ENCODE measurements around the gene RNU6-8.

Gene RNU6-8

GRCh38 chr14:32202491-32202997, 525 bp downstream of the RNU6-8 start:
- FAIRE-seq = no peak

GRCh38 chr14:32201816-32202490, 1.1 kb downstream of the RNU6-8 start, which contains the start of gene RNU6-7:
Gene RNU6-7 (plus strand): TSS chr14:32202045.
- FAIRE-seq = no peak

GRCh38 chr14:32201193-32201815, 1.8 kb downstream of the RNU6-8 start:
- no peak for FAIRE-seq

GRCh38 chr14:32200368-32201192, 2.5 kb downstream of the RNU6-8 start:
- FAIRE-seq = no peak

DNA sequence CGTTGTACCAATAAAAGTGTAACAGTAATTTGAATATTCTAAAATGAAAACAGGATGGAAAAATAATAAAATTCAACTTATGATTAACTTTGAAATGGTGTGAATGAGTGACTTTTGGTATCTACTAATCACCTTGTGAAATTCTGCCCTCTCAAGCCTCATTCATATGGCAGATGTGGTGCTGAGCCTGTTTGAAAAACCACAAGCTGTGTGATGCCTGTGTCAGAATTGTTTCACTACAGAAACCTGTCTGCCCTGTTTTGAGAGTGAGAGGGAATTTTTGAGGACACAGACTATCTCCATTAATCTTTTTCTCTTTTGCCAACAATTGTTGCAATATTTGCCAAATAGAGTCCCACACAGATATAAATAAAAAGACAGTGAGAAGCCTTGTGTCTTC, 5.2 kb downstream of the RNU6-8 start:
- FAIRE-seq = no peak

DNA sequence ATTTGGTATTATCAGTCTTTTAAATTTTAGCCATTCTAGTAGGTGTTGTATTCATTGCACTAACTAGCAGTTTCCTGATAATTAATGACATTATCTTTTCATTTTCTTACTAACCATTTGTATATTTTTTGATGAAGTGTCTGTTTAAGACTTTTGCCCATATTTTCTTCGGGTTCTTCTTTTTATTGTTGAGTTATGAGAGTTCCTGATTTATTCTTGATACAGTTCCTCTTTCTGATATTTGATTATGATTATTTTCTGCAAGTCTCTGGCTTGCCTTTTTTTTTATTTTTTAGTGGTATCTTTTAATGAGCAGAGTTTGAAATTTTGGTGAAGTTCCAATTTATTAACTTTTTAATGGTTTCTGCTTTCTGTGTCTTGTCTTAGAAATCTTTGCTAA, 7.4 kb downstream of the RNU6-8 start:
- no peak for FAIRE-seq

- no peak for FAIRE-seq
These were observed 9.5 kb downstream of the RNU6-8 start for GRCh38 chr14:32193532-32193931.

- no peak for FAIRE-seq
These were observed 10.2 kb downstream of the RNU6-8 start for GRCh38 chr14:32192712-32193373.

- FAIRE-seq = no peak
These were observed 12.4 kb downstream of the RNU6-8 start for GRCh38 chr14:32190673-32191072.

DNA sequence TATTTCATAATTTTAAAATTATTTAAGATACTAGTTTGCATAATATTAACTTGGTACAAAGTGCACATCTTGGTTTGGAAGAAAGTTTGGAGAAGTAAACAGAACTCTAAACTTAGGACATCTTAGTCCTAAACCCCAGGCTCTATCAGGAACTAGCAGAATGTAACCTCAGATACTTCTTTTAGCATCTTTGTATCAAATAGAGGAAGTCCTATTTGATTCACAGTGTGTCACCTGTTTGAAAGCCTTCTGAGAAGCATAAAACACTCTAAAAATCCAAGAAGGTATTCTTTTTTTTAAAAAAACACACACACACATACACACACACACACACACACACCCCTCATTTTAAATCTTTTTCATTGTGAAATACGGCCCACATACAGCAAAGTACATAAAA, 13.3 kb downstream of the RNU6-8 start:
- no peak for FAIRE-seq

DNA sequence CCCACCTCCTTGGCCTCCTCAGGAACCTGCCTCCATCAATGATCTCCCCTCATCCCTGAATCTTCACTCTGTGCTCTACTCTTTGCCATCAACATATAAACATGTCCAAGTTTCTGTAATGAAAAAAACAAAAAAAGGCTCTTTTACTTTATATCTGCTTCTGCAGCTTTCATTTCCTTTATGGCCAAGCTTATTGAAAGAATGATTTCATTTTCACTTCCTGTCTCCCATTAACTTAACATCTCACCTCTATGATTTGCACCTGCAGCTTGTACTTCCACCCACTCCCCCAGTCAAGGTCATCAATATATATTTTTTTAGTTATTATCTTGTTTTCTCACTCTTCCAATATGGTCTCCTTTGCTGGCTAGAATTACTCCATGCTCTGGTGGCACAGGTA, 16.8 kb downstream of the RNU6-8 start:
- FAIRE-seq = no peak

GRCh38 chr14:32185097-32185496, 18.0 kb downstream of the RNU6-8 start:
- no peak for FAIRE-seq

GRCh38 chr14:32183151-32184058, 19.7 kb downstream of the RNU6-8 start:
- no peak for FAIRE-seq

DNA sequence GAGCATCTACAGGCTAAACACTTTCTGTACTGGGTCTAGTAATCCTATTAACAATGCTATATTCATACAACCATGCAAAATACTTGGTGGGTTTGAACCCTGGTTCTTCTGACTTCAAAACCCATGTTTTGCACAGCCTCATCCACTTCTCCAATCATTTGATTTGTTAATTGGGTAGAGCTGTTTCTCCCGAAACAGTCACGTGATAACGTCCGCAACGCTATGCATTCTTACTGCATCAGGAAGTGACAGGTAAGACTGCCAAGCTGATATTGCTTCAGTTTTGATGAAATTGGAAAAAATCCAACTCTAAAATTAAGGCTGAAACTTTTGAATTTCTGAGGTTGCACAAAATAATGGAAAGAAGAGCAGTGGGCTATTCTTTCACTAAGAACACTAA, 31.6 kb downstream of the RNU6-8 start:
- no peak for FAIRE-seq

- FAIRE-seq = no peak
These were observed 33.9 kb downstream of the RNU6-8 start for GRCh38 chr14:32169191-32169590.

DNA sequence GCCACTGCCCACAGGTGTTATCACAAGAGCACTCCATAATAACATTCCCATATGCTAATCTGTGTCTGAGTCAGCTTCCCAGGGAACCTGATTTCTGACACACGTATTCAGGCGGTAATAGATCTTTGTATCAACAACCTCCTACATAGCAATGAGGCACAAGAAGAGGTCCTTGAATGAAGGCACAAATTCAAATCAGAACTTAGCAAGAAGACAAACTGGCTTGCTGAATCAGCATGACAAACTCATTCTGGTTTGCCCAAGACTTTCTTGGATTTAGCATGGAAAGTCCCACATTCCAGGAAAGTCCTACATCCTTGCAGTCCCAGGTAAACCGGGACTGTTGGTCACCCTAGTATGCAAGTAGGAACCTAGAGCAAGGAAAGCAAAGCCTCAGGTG, 35.2 kb downstream of the RNU6-8 start:
- no peak for FAIRE-seq

- no peak for FAIRE-seq
These were observed 36.1 kb downstream of the RNU6-8 start for GRCh38 chr14:32166924-32167323.

DNA sequence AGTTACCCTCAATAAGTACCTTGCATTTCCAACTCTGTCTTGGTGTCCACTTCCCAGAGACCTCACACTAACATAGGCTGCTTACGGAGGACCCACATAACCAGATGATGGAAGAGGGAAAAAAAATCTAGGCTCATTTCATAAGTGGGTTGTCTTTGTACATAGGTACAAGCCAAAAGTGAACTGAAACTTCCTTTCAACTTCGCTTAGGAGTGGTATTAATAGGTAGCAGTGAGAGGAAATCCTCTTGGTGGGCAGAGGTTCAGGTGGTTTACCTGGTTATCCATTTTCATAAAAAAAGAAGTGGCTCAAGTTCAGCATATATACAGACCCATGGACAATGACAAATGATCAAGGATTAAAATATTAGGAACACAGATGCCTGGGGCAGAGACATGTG, 37.0 kb downstream of the RNU6-8 start:
- no peak for FAIRE-seq
